GM12878 (cell line): ENCODE results near the gene TET1. TPM values are rescaled to one million over a fixed set of nuclear protein-coding genes. Genes with fewer than 3 reads are reported as not detected.

ENCODE experiments used
- CBX3 ChIP-seq: fragments of 200-600 bp; sonication (generic); IDR thresholded peaks from 2 replicates; pipeline ENCODE4 v1.6.1; 2016; ENCODE audit warnings: low read depth, borderline replicate concordance
- CEBPB ChIP-seq, 2 experiments: fragments of 150-350 bp in 1 of 2; IDR thresholded peaks; 2 replicates each; pipeline ENCODE4 v1.6.1; 2012 to 2014; ENCODE audit warnings: low read depth in 2 of 2, low read length in 2 of 2, borderline replicate concordance in 1 of 2, inconsistent platforms in 1 of 2
- CHD1 ChIP-seq: IDR thresholded peaks from 2 replicates; pipeline ENCODE4 v1.6.1; 2012; ENCODE audit warnings: low read depth, low read length, improper control_type of control experiment
- CREM ChIP-seq: IDR thresholded peaks from 2 replicates; pipeline ENCODE4 v1.6.1; 2014; ENCODE audit warnings: antibody characterized with exemption, low read depth
- EED ChIP-seq: sonication (generic); IDR thresholded peaks from 2 replicates; pipeline ENCODE4 v1.6.1; 2016; ENCODE audit warnings: antibody characterized with exemption, low read depth
- HDAC6 ChIP-seq: fragments of 200-600 bp; sonication (generic); IDR thresholded peaks from one replicate; pipeline ENCODE4 v1.8.0; 2017; ENCODE audit warnings: antibody characterized with exemption; ENCODE audit not compliant: unreplicated experiment
- JUND ChIP-seq: IDR thresholded peaks from 2 replicates; pipeline ENCODE4 v1.6.1; 2012; ENCODE audit warnings: low read depth, mild to moderate bottlenecking, low read length, improper control_type of control experiment, moderate library complexity
- MEF2A ChIP-seq: IDR thresholded peaks from 2 replicates; pipeline ENCODE4 v1.6.1; 2011; ENCODE audit warnings: low read depth, mild to moderate bottlenecking, low read length, moderate library complexity; ENCODE audit not compliant: insufficient read depth
- RAD21 ChIP-seq: IDR thresholded peaks from 2 replicates; pipeline ENCODE4 v1.6.1; 2011; ENCODE audit warnings: mild to moderate bottlenecking, low read depth, low read length, moderate library complexity; ENCODE audit not compliant: insufficient read depth
- RCOR1 ChIP-seq: conservative IDR thresholded peaks from 2 replicates; pipeline ENCODE4 v1.6.1; 2012; ENCODE audit warnings: low read depth, low read length, improper control_type of control experiment
- RFX5 ChIP-seq: IDR thresholded peaks from 2 replicates; pipeline ENCODE4 v1.6.1; 2011; ENCODE audit warnings: low read depth, low read length, improper control_type of control experiment
- SREBF1 ChIP-seq: IDR thresholded peaks from 2 replicates; pipeline ENCODE4 v1.6.1; 2012; ENCODE audit warnings: mild to moderate bottlenecking, low read length
- SUZ12 ChIP-seq: fragments of 200-600 bp; sonication (generic); IDR thresholded peaks from one replicate; pipeline ENCODE4 v1.6.1; 2018; ENCODE audit warnings: antibody characterized with exemption, mild to moderate bottlenecking; ENCODE audit not compliant: unreplicated experiment
- ZBED1 ChIP-seq: IDR thresholded peaks from 2 replicates; pipeline ENCODE4 v1.6.1; 2016; ENCODE audit warnings: borderline replicate concordance
- polyA plus RNA-seq, 11 experiments: library from polyadenylated mRNA; depleted of rRNA in 4 of 11; unstranded in 6 of 11; stranded (reverse) in 5 of 11; fragments of >200 nt; fragmentation: Nextera tagmentation in 4 of 11; fragmentation: Illumina TruSeq in 1 of 11; extraction: Ambion mirVana in 4 of 11; extraction: Trizol in 1 of 11; gene quantifications; 1 replicate in 1 of 11; 2 replicates in 10 of 11; pipeline versions ENCODE4 v1.2.1 to v1.2.3, GENCODE V29; 2011 to 2016; ENCODE audit warnings: inconsistent platforms in 2 of 11, missing spikeins in 2 of 11, low read depth in 1 of 11
- total RNA-seq, 4 experiments: library from RNA; depleted of rRNA in 3 of 4; stranded (reverse); fragments of >200 nt in 3 of 4; fragmentation: Illumina TruSeq in 1 of 4; extraction: Trizol in 1 of 4; gene quantifications; 2 replicates each; pipeline versions ENCODE4 v1.2.1 to v1.2.3, GENCODE V29; 2013 to 2021
- TF ChIP-seq, protein P1 (sequence below): IDR thresholded peaks from 2 replicates; pipeline ENCODE4 v1.6.1; 2012; ENCODE audit warnings: low read depth, low read length, improper control_type of control experiment
- TF ChIP-seq, protein P2 (sequence below): fragments of 150-350 bp; IDR thresholded peaks from 2 replicates; pipeline ENCODE4 v1.6.1; 2016; ENCODE audit warnings: low read depth, low read length
- TF ChIP-seq, protein P3 (sequence below): IDR thresholded peaks from 2 replicates; pipeline ENCODE4 v1.6.1; 2012; ENCODE audit warnings: improper control_type of control experiment, low read depth, low read length; ENCODE audit not compliant: insufficient replicate concordance
- TF ChIP-seq, protein P4 (sequence below): fragments of 450-650 bp; IDR thresholded peaks from 2 replicates; pipeline ENCODE4 v1.6.1; 2016; ENCODE audit warnings: mild to moderate bottlenecking

Gene TET1
- total and polyA plus RNA-seq, 10 of the 15 experiments (the other 5 are each of a cell fraction or from before 2014, with no cell fraction given): 0.22 to 1.4 (median 0.60) TPM

DNA sequence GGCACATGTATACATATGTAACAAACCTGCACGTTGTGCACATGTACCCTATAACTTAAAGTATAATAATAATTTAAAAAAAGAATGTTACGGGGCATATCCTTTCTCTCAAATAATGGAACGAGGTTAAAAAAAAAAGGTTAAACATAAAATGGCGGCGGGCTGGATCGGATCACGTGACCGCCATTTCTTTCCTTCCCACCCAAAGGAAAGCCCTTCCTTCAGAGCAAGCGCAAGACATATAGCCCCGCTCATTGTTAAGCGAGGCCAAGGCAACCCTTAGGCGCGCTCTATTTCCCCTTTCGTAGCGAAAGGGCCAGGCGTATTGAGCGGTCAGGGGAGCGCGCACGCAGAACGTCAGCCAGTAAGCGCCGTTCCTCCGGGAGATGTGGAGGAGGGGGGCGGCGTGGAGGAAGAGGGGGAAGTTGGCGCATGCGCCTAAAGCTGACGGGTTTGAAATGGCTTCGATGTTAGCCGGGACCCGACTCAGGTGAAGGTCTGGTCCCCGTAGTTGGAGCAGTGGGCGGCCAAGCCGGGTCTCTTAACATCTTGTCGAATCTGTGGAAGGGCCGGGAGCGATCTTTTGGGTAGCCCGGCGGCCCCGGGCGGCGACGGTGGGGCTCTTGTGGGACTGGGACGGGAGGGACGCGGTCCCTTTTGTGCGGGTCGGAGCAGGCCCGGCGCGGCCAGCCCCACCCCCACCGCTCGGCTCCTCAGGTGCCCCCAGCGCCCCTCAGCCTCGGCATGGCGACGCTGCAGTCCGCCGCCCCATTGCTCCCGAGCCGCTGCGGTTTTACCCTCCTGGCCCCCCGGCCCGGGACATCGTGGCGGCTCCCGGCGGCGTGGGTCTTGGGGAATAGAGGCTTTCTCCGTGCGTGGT is 160.9 kb downstream of the TET1 start, which contains the start of gene CCAR1 (continued):
- TF ChIP-seq, protein P1, sequence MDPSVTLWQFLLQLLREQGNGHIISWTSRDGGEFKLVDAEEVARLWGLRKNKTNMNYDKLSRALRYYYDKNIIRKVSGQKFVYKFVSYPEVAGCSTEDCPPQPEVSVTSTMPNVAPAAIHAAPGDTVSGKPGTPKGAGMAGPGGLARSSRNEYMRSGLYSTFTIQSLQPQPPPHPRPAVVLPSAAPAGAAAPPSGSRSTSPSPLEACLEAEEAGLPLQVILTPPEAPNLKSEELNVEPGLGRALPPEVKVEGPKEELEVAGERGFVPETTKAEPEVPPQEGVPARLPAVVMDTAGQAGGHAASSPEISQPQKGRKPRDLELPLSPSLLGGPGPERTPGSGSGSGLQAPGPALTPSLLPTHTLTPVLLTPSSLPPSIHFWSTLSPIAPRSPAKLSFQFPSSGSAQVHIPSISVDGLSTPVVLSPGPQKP: no peak
- no peak for TF ChIP-seq RFX5
- TF ChIP-seq CBX3: no peak
- no peak for TF ChIP-seq JUND
- TF ChIP-seq HDAC6: no peak
- TF ChIP-seq MEF2A: 0 out of 2 replicates have a peak, but pooled peaks have one; percentile 3
- 0 out of 2 replicates have a peak, but pooled peaks have one; percentile 18 for TF ChIP-seq RCOR1
- no peak for TF ChIP-seq SREBF1
- 0 out of 2 replicates have a peak, but pooled peaks have one; percentile 40 for TF ChIP-seq ZBED1
- TF ChIP-seq EED: no peak
- TF ChIP-seq CREM: peak; percentile 88
- TF ChIP-seq, protein P2, sequence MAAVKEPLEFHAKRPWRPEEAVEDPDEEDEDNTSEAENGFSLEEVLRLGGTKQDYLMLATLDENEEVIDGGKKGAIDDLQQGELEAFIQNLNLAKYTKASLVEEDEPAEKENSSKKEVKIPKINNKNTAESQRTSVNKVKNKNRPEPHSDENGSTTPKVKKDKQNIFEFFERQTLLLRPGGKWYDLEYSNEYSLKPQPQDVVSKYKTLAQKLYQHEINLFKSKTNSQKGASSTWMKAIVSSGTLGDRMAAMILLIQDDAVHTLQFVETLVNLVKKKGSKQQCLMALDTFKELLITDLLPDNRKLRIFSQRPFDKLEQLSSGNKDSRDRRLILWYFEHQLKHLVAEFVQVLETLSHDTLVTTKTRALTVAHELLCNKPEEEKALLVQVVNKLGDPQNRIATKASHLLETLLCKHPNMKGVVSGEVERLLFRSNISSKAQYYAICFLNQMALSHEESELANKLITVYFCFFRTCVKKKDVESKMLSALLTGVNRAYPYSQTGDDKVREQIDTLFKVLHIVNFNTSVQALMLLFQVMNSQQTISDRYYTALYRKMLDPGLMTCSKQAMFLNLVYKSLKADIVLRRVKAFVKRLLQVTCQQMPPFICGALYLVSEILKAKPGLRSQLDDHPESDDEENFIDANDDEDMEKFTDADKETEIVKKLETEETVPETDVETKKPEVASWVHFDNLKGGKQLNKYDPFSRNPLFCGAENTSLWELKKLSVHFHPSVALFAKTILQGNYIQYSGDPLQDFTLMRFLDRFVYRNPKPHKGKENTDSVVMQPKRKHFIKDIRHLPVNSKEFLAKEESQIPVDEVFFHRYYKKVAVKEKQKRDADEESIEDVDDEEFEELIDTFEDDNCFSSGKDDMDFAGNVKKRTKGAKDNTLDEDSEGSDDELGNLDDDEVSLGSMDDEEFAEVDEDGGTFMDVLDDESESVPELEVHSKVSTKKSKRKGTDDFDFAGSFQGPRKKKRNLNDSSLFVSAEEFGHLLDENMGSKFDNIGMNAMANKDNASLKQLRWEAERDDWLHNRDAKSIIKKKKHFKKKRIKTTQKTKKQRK: no peak
- TF ChIP-seq, protein P3, sequence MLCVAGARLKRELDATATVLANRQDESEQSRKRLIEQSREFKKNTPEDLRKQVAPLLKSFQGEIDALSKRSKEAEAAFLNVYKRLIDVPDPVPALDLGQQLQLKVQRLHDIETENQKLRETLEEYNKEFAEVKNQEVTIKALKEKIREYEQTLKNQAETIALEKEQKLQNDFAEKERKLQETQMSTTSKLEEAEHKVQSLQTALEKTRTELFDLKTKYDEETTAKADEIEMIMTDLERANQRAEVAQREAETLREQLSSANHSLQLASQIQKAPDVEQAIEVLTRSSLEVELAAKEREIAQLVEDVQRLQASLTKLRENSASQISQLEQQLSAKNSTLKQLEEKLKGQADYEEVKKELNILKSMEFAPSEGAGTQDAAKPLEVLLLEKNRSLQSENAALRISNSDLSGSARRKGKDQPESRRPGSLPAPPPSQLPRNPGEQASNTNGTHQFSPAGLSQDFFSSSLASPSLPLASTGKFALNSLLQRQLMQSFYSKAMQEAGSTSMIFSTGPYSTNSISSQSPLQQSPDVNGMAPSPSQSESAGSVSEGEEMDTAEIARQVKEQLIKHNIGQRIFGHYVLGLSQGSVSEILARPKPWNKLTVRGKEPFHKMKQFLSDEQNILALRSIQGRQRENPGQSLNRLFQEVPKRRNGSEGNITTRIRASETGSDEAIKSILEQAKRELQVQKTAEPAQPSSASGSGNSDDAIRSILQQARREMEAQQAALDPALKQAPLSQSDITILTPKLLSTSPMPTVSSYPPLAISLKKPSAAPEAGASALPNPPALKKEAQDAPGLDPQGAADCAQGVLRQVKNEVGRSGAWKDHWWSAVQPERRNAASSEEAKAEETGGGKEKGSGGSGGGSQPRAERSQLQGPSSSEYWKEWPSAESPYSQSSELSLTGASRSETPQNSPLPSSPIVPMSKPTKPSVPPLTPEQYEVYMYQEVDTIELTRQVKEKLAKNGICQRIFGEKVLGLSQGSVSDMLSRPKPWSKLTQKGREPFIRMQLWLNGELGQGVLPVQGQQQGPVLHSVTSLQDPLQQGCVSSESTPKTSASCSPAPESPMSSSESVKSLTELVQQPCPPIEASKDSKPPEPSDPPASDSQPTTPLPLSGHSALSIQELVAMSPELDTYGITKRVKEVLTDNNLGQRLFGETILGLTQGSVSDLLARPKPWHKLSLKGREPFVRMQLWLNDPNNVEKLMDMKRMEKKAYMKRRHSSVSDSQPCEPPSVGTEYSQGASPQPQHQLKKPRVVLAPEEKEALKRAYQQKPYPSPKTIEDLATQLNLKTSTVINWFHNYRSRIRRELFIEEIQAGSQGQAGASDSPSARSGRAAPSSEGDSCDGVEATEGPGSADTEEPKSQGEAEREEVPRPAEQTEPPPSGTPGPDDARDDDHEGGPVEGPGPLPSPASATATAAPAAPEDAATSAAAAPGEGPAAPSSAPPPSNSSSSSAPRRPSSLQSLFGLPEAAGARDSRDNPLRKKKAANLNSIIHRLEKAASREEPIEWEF: no peak
- TF ChIP-seq, protein P4, sequence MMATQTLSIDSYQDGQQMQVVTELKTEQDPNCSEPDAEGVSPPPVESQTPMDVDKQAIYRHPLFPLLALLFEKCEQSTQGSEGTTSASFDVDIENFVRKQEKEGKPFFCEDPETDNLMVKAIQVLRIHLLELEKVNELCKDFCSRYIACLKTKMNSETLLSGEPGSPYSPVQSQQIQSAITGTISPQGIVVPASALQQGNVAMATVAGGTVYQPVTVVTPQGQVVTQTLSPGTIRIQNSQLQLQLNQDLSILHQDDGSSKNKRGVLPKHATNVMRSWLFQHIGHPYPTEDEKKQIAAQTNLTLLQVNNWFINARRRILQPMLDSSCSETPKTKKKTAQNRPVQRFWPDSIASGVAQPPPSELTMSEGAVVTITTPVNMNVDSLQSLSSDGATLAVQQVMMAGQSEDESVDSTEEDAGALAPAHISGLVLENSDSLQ: peak; percentile 60
- no peak for TF ChIP-seq SUZ12
- no peak for TF ChIP-seq RAD21
- TF ChIP-seq CHD1: no peak
- no peak for TF ChIP-seq CEBPB (IDR thresholded peaks at IDR 0.05; ENCODE audit: borderline replicate concordance in 1 of 2, low read depth in 2 of 2, low read length in 2 of 2)
